BJ (cell line): Measurements from ENCODE around the gene NFS1. TPM values are rescaled to one million over a fixed set of nuclear protein-coding genes. Genes with fewer than 3 reads are reported as not detected.

Experiments used
- CTCF ChIA-PET: fragments of 350-600 bp; formaldehyde crosslinking; extraction: SDS; loops from one replicate; lab custom pipeline; 2021; ENCODE audit warnings: antibody characterized with exemption, inconsistent platforms; lab: Yijun Ruan, JAX
- POLR2A ChIA-PET: fragments of 300-600 bp; sonication (Branson Sonifier 250); formaldehyde crosslinking; extraction: SDS; loops from one replicate; lab custom pipeline; 2021; ENCODE audit warnings: antibody characterized with exemption; lab: Charles Lee
- DNase-seq: peaks from one replicate; pipeline ENCODE4 v3.0.0-alpha.2; 2011; ENCODE audit warnings: low read depth
- H3K27me3 ChIP-seq: 2 replicates; pipeline ENCODE4 v1.6.0; 2011; ENCODE audit warnings: low read length; ENCODE audit not compliant: control insufficient read depth, insufficient read depth
- H3K36me3 ChIP-seq: 2 replicates; pipeline ENCODE4 v1.5.1; 2011; ENCODE audit warnings: low read length; ENCODE audit not compliant: control insufficient read depth, insufficient read depth
- H3K4me3 ChIP-seq: 2 replicates; pipeline ENCODE4 v1.5.1; 2011; ENCODE audit warnings: low read depth, mild to moderate bottlenecking, control low read depth, low read length
- polyA plus RNA-seq: library from polyadenylated mRNA; depleted of rRNA; stranded (reverse); fragments of >200 nt; gene quantifications from 2 replicates; pipeline ENCODE4 v1.2.3, GENCODE V29; 2011
- TF ChIP-seq, protein P1 (sequence below): IDR thresholded peaks from 2 replicates; pipeline ENCODE4 v1.5.1; 2011; ENCODE audit warnings: low read depth, mild to moderate bottlenecking, control low read depth, inconsistent platforms, low read length, moderate library complexity; ENCODE audit not compliant: insufficient read depth

NFS1 gene
- polyA plus RNA-seq, 1 experiment = 45.6 TPM

DNA sequence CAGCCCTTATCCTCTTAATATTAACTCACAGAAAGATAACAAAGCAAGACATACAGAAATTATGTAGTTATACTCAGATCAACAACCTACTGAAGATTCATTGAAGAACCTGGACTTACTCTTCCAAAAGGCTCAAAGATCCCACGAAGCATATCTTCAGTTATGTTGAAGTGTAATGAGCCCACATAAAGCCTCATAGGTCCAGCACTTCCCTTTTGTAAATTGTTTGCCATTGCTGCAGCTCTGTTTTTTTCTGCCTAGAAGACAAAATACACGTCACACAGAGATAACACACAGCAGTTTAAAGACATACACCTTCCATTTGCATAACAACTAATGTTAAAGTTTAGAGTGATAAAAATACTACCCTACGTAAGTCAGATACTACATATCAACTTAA, 22.5 kb upstream of the NFS1 start:
- no peaks in the 10 kb centered on the region for H3K27me3 ChIP-seq
- no peak overlapping the region for H3K4me3 ChIP-seq
- ChIA-PET CTCF (interaction anchor here (1.2 kb wide), 1 partner anchor 9 kb away, joined by 4 read pairs; no protein-coding TSS in a partner anchor), POLR2A (no interaction called here)
- peaks cover 34% of the 10 kb centered on the region for H3K36me3 ChIP-seq
- no peak for DNase-seq
- TF ChIP-seq, protein P1, sequence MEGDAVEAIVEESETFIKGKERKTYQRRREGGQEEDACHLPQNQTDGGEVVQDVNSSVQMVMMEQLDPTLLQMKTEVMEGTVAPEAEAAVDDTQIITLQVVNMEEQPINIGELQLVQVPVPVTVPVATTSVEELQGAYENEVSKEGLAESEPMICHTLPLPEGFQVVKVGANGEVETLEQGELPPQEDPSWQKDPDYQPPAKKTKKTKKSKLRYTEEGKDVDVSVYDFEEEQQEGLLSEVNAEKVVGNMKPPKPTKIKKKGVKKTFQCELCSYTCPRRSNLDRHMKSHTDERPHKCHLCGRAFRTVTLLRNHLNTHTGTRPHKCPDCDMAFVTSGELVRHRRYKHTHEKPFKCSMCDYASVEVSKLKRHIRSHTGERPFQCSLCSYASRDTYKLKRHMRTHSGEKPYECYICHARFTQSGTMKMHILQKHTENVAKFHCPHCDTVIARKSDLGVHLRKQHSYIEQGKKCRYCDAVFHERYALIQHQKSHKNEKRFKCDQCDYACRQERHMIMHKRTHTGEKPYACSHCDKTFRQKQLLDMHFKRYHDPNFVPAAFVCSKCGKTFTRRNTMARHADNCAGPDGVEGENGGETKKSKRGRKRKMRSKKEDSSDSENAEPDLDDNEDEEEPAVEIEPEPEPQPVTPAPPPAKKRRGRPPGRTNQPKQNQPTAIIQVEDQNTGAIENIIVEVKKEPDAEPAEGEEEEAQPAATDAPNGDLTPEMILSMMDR = no peak

DNA sequence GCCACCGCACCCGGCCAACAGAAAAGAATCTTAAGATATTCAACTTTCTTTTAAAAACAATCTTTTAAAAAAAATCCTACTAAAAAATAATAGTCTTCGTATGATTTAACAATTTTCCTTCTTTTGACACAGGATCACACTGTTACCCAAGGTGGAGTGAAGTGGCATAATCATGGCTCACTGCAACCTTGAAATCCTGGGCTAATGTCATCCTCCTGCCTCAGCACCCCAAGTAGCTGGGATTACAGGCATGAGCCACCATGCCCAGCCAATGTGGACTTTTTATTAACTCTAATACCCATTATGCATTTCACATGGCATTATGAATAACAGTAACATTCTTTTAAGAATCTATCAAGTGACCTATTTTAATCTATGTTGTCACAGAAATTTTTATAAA, 22.1 kb upstream of the NFS1 start:
- Histone ChIP-seq H3K27me3 (no peaks in the 10 kb centered on the region), H3K4me3 (no peak overlapping the region), H3K36me3 (peaks cover 34% of the 10 kb centered on the region)
- ChIA-PET CTCF (interaction anchor here (1.2 to 1.8 kb wide), 2 partner anchors 9 to 19 kb away, joined by 4 to 7 read pairs; no protein-coding TSS in a partner anchor), POLR2A (no interaction called here)
- DNase-seq = no peak
- TF ChIP-seq, protein P1 = no peak

DNA sequence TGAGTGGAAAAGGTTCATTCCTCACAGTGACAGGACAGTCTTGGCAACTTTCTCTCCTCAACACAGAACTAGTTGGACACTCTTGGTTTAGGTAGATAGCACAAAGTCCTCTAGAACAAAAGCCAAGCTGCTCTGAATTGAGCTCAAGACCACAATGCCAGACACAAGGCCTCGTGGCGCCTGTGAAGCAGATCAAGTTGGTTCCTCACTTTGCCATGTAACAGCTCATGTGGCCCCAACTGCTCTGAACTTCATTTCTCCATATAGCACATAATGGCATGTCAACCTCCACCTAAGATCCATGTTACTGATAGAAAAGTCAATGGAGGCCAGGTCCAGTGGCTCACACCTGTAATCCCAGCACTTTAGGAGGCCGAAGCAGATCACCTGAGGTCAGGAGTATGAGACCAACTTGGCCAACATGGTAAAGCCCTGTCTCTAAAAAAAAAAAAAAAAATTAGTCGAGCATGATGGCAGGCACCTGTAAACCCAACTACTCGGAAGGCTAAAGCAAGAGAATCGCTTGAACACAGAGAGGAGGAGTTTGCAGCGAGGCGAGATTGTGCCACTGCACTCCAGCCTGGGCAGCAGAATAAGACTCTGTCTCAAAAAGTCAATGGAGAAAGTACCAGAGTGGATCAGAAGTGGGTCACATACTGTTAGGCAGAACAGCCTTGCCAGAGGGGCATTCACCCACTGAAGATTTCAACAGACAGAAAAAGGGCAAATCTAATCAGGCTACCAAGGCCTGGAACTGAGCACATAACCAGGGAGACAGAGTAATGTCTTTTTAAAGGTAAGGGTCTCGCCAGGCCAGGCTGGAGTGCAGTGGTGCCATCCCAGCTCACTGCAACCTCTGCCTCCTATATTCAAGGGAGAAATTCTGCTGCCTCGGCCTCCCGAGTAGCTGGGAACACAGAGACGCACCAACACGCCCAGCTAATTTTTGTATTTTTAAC, 21.3 kb upstream of the NFS1 start:
- ChIA-PET POLR2A (interaction anchor here (0.5 kb wide), 1 partner anchor 15 kb away, joined by 3 read pairs; no protein-coding TSS in a partner anchor), CTCF (interaction anchor here (0.6 to 1.8 kb wide), 5 partner anchors 10 to 199 kb away, joined by 3 to 7 read pairs (median 3); no protein-coding TSS in a partner anchor)
- Histone ChIP-seq H3K27me3 (no peaks in the 10 kb centered on the region), H3K4me3 (no peak overlapping the region), H3K36me3 (peaks cover 36% of the 10 kb centered on the region)
- no peak for DNase-seq
- TF ChIP-seq, protein P1 = no peak

DNA sequence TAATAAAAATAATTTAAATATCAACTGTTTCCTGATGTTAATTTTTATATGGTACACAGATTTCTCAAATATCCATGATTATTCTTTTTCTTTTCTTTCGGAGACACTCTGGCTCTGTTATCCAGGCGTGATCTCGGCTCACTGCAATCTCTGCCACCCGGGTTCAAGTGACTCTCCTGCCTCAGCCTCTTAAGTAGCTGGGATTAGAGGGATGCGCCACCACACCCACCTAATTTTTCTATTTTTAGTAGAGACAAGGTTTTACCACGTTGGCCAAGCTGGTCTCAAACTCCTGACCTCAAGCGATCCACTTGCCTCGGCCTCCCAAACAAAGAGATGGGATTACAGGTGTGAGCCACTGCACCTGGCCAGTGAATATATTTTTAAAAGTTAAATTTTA, 20.6 kb upstream of the NFS1 start:
- no peaks in the 10 kb centered on the region for H3K27me3 ChIP-seq
- no peak for DNase-seq
- peaks cover 37% of the 10 kb centered on the region for H3K36me3 ChIP-seq
- no peak overlapping the region for H3K4me3 ChIP-seq
- ChIA-PET POLR2A (interaction anchor here (1.0 kb wide), 1 partner anchor 17 kb away, joined by 12 read pairs; no protein-coding TSS in a partner anchor), CTCF (interaction anchor here (0.6 to 1.8 kb wide), 7 partner anchors 11 to 256 kb away, joined by 3 to 7 read pairs (median 3); partner anchors contain the start of gene SCAND1)
- TF ChIP-seq, protein P1 = no peak
